GM12878 (cell line): ENCODE data around the gene CTSW. TPM values are rescaled to one million over a fixed set of nuclear protein-coding genes. Genes with fewer than 3 reads are reported as not detected.

Experiments
- CBFB ChIP-seq: IDR thresholded peaks from 2 replicates; pipeline ENCODE4 v1.6.1; 2016; ENCODE audit warnings: antibody characterized with exemption, low read depth
- CHD2 ChIP-seq: IDR thresholded peaks from 2 replicates; pipeline ENCODE4 v1.6.1; 2011; ENCODE audit warnings: low read depth, low read length, improper control_type of control experiment, borderline replicate concordance
- CREB1 ChIP-seq: IDR thresholded peaks from 2 replicates; pipeline ENCODE4 v1.6.1; 2012; ENCODE audit warnings: low read depth, mild to moderate bottlenecking, inconsistent platforms
- ETV6 ChIP-seq, 2 experiments: fragments of 450-650 bp in 1 of 2; IDR thresholded peaks in 1 of 2; conservative IDR thresholded peaks in 1 of 2; 2 replicates each; pipeline ENCODE4 v1.6.1; 2014; ENCODE audit warnings: antibody characterized with exemption in 1 of 2, borderline replicate concordance in 1 of 2, low read depth in 1 of 2, mild to moderate bottlenecking in 1 of 2, moderate library complexity in 1 of 2
- HDAC6 ChIP-seq: fragments of 200-600 bp; sonication (generic); IDR thresholded peaks from one replicate; pipeline ENCODE4 v1.8.0; 2017; ENCODE audit warnings: antibody characterized with exemption; ENCODE audit not compliant: unreplicated experiment
- MXI1 ChIP-seq: fragments of 150-350 bp; IDR thresholded peaks from 2 replicates; pipeline ENCODE4 v1.6.1; 2011; ENCODE audit warnings: low read depth, mild to moderate bottlenecking, inconsistent platforms, low read length, improper control_type of control experiment
- NR2F1 ChIP-seq: fragments of 450-650 bp; conservative IDR thresholded peaks from 2 replicates; pipeline ENCODE4 v1.6.1; 2017; ENCODE audit warnings: mild to moderate bottlenecking
- POLR2AphosphoS2 ChIP-seq: IDR thresholded peaks from 2 replicates; pipeline ENCODE4 v1.6.1; 2011; ENCODE audit warnings: low read depth, mild to moderate bottlenecking, low read length, improper control_type of control experiment, moderate library complexity
- RBBP5 ChIP-seq: fragments of 200-600 bp; sonication (generic); conservative IDR thresholded peaks from 2 replicates; pipeline ENCODE4 v1.6.1; 2016
- SMC3 ChIP-seq: IDR thresholded peaks from 2 replicates; pipeline ENCODE4 v1.6.1; 2011; ENCODE audit warnings: low read length, improper control_type of control experiment, borderline replicate concordance
- SRF ChIP-seq, 2 experiments: IDR thresholded peaks; 2 replicates each; pipeline ENCODE4 v1.6.1; 2011; ENCODE audit warnings: low read depth in 2 of 2, low read length in 2 of 2, mild to moderate bottlenecking in 1 of 2, moderate library complexity in 1 of 2
- STAT3 ChIP-seq: IDR thresholded peaks from 2 replicates; pipeline ENCODE4 v1.6.1; 2011; ENCODE audit warnings: low read depth, low read length, improper control_type of control experiment
- TAF1 ChIP-seq: IDR thresholded peaks from 2 replicates; pipeline ENCODE4 v1.6.1; 2011; ENCODE audit warnings: mild to moderate bottlenecking, low read depth, low read length, borderline replicate concordance
- TARDBP ChIP-seq: IDR thresholded peaks from 2 replicates; pipeline ENCODE4 v1.6.1; 2016; ENCODE audit warnings: borderline replicate concordance
- TCF12 ChIP-seq: IDR thresholded peaks from 2 replicates; pipeline ENCODE4 v1.6.1; 2011; ENCODE audit warnings: low read depth, mild to moderate bottlenecking, low read length
- TCF3 ChIP-seq: IDR thresholded peaks from 2 replicates; pipeline ENCODE4 v1.6.1; 2012; ENCODE audit warnings: low read depth, mild to moderate bottlenecking, low read length, borderline replicate concordance; ENCODE audit not compliant: insufficient read depth
- ZBED1 ChIP-seq: IDR thresholded peaks from 2 replicates; pipeline ENCODE4 v1.6.1; 2016; ENCODE audit warnings: borderline replicate concordance
- ZNF207 ChIP-seq: fragments of 450-650 bp; IDR thresholded peaks from 2 replicates; pipeline ENCODE4 v1.6.1; 2014; ENCODE audit warnings: antibody characterized with exemption, mild to moderate bottlenecking, borderline replicate concordance
- ZSCAN29 ChIP-seq: fragments of 450-650 bp; IDR thresholded peaks from 2 replicates; pipeline ENCODE4 v1.6.1; 2017; ENCODE audit warnings: mild to moderate bottlenecking, moderate library complexity
- polyA plus RNA-seq, 11 experiments: library from polyadenylated mRNA; depleted of rRNA in 4 of 11; unstranded in 6 of 11; stranded (reverse) in 5 of 11; fragments of >200 nt; fragmentation: Nextera tagmentation in 4 of 11; fragmentation: Illumina TruSeq in 1 of 11; extraction: Ambion mirVana in 4 of 11; extraction: Trizol in 1 of 11; gene quantifications; 1 replicate in 1 of 11; 2 replicates in 10 of 11; pipeline versions ENCODE4 v1.2.1 to v1.2.3, GENCODE V29; 2011 to 2016; ENCODE audit warnings: inconsistent platforms in 2 of 11, missing spikeins in 2 of 11, low read depth in 1 of 11
- total RNA-seq, 4 experiments: library from RNA; depleted of rRNA in 3 of 4; stranded (reverse); fragments of >200 nt in 3 of 4; fragmentation: Illumina TruSeq in 1 of 4; extraction: Trizol in 1 of 4; gene quantifications; 2 replicates each; pipeline versions ENCODE4 v1.2.1 to v1.2.3, GENCODE V29; 2013 to 2021
- TF ChIP-seq, protein P1 (sequence below): fragments of 450-650 bp; IDR thresholded peaks from 2 replicates; pipeline ENCODE4 v1.6.1; 2018; ENCODE audit warnings: borderline replicate concordance, mild to moderate bottlenecking; ENCODE audit not compliant: partially characterized antibody
- TF ChIP-seq, protein P2 (sequence below): fragments of 450-650 bp; IDR thresholded peaks from 2 replicates; pipeline ENCODE4 v1.6.1; 2017; ENCODE audit warnings: mild to moderate bottlenecking, moderate library complexity

Gene CTSW
- total and polyA plus RNA-seq, 10 of the 15 experiments (the other 5 are each of a cell fraction or from before 2014, with no cell fraction given) = 0.53 to 12.0 (median 1.7) TPM

DNA sequence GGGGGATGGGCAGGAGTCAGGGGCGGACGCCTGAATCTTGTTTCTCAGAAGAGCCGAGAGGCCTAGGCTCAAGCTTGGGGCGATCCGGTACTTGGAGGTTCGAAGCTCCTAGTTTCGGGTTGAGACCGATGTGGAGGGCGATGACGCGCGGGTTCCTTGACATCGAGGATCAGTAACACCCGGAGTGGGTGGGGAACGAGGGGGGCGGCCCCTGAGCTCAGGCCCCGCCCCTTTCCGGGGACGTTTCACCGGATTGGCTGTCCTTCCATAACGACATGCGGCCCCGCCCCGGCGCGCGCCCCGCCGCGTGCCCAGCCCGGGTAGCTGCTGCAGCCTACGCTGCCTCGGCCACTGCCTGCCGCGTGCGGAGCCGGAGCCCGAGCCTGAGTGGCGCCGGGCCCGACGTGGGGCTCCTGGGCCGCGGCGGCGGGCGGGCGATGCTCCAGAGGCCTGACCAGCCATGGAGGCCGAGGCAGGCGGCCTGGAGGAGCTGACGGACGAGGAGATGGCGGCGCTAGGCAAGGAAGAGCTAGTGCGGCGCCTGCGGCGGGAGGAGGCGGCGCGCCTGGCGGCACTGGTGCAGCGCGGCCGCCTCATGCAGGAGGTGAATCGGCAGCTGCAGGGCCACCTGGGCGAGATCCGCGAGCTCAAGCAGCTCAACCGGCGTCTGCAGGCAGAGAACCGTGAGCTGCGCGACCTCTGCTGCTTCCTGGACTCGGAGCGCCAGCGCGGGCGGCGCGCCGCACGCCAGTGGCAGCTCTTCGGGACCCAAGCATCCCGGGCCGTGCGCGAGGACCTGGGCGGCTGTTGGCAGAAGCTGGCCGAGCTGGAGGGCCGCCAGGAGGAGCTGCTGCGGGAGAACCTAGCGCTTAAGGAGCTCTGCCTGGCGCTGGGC is 10.9 kb downstream of the CTSW start, which contains the start of gene CCDC85B (continued):
- TF ChIP-seq, protein P1, sequence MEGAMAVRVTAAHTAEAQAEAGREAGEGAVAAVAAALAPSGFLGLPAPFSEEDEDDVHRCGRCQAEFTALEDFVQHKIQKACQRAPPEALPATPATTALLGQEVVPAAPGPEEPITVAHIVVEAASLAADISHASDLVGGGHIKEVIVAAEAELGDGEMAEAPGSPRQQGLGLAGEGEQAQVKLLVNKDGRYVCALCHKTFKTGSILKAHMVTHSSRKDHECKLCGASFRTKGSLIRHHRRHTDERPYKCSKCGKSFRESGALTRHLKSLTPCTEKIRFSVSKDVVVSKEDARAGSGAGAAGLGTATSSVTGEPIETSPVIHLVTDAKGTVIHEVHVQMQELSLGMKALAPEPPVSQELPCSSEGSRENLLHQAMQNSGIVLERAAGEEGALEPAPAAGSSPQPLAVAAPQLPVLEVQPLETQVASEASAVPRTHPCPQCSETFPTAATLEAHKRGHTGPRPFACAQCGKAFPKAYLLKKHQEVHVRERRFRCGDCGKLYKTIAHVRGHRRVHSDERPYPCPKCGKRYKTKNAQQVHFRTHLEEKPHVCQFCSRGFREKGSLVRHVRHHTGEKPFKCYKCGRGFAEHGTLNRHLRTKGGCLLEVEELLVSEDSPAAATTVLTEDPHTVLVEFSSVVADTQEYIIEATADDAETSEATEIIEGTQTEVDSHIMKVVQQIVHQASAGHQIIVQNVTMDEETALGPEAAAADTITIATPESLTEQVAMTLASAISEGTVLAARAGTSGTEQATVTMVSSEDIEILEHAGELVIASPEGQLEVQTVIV = no peak
- TF ChIP-seq CREB1 (no peak), NR2F1 (peak; percentile 49; the same call in 1 of the 2 replicates), MXI1 (peak; percentile 85), STAT3 (no peak), SRF (IDR thresholded peaks at IDR 0.05; ENCODE audit: low read depth in 2 of 2, low read length in 2 of 2) (0 out of 4 replicates have a peak, but pooled peaks of 1 of the 2 experiments have one; percentile 35), ZNF207 (peak; percentile 60; the same call in 1 of the 2 replicates), CHD2 (no peak), ETV6 (conservative IDR thresholded peaks at IDR 0.05 in 1 of 2, IDR thresholded peaks at IDR 0.05 in 1 of 2; ENCODE audit: borderline replicate concordance in 1 of 2, low read depth in 1 of 2) (0 out of 4 replicates have a peak, but pooled peaks of 1 of the 2 experiments have one; percentile 54), TCF12 (no peak), POLR2AphosphoS2 (peak; percentile 90), RBBP5 (no peak), HDAC6 (peak; percentile 75), TCF3 (peak; percentile 81; the same call in 1 of the 2 replicates), ZBED1 (peak; percentile 21; the same call in 1 of the 2 replicates), CBFB (no peak), SMC3 (no peak), TARDBP (no peak), ZSCAN29 (peak; percentile 32; the same call in 1 of the 2 replicates), TAF1 (peak; percentile 94)
- TF ChIP-seq, protein P2, sequence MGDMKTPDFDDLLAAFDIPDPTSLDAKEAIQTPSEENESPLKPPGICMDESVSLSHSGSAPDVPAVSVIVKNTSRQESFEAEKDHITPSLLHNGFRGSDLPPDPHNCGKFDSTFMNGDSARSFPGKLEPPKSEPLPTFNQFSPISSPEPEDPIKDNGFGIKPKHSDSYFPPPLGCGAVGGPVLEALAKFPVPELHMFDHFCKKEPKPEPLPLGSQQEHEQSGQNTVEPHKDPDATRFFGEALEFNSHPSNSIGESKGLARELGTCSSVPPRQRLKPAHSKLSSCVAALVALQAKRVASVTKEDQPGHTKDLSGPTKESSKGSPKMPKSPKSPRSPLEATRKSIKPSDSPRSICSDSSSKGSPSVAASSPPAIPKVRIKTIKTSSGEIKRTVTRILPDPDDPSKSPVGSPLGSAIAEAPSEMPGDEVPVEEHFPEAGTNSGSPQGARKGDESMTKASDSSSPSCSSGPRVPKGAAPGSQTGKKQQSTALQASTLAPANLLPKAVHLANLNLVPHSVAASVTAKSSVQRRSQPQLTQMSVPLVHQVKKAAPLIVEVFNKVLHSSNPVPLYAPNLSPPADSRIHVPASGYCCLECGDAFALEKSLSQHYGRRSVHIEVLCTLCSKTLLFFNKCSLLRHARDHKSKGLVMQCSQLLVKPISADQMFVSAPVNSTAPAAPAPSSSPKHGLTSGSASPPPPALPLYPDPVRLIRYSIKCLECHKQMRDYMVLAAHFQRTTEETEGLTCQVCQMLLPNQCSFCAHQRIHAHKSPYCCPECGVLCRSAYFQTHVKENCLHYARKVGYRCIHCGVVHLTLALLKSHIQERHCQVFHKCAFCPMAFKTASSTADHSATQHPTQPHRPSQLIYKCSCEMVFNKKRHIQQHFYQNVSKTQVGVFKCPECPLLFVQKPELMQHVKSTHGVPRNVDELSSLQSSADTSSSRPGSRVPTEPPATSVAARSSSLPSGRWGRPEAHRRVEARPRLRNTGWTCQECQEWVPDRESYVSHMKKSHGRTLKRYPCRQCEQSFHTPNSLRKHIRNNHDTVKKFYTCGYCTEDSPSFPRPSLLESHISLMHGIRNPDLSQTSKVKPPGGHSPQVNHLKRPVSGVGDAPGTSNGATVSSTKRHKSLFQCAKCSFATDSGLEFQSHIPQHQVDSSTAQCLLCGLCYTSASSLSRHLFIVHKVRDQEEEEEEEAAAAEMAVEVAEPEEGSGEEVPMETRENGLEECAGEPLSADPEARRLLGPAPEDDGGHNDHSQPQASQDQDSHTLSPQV = peak; percentile 91
